LoVo (cell line): ENCODE data around the gene LPIN3.
"Not testable (repeated sequence)": the region's sequence is repeated elsewhere in the genome, so short reads cannot be mapped to it uniquely, and the experiment has no call there.

ENCODE experiments used
- DNase-seq: peaks from one replicate; pipeline ENCODE4 v3.0.0-alpha.2; 2016; ENCODE audit warnings: low spot score

The LPIN3 gene

GRCh38 chr20:41340327-41341055, at the start of gene LPIN3:
Gene LPIN3 (plus strand): TSS chr20:41340821. CDS start chr20:41345804, 4,983 bp downstream.
- peak; percentile 96 for DNase-seq

GRCh38 chr20:41293269-41294037, 47.2 kb upstream of the LPIN3 start:
- no peak for DNase-seq

GRCh38 chr20:41299899-41300298, 40.7 kb upstream of the LPIN3 start:
- no peak for DNase-seq

- DNase-seq: no peak
These were observed 40.2 kb upstream of the LPIN3 start for GRCh38 chr20:41300383-41300782.

GRCh38 chr20:41300886-41301285, 39.7 kb upstream of the LPIN3 start:
- no peak for DNase-seq

GRCh38 chr20:41304002-41304401, 36.6 kb upstream of the LPIN3 start:
- DNase-seq: no peak

- DNase-seq: no peak
These were observed 36.1 kb upstream of the LPIN3 start for GRCh38 chr20:41304424-41305079.

- DNase-seq: no peak
These were observed 34.4 kb upstream of the LPIN3 start for GRCh38 chr20:41306061-41306727.

GRCh38 chr20:41307021-41307420, 33.6 kb upstream of the LPIN3 start:
- DNase-seq: no peak

GRCh38 chr20:41308290-41308711, 32.3 kb upstream of the LPIN3 start:
- no peak for DNase-seq

GRCh38 chr20:41308726-41309413, 31.8 kb upstream of the LPIN3 start:
- DNase-seq: no peak

GRCh38 chr20:41309817-41310216, 30.8 kb upstream of the LPIN3 start:
- no peak for DNase-seq

- not testable (repeated sequence) for DNase-seq
These were observed 28.6 kb upstream of the LPIN3 start for GRCh38 chr20:41312009-41312408.

GRCh38 chr20:41314386-41314785, 26.2 kb upstream of the LPIN3 start:
- no peak for DNase-seq

GRCh38 chr20:41316051-41316450, 24.6 kb upstream of the LPIN3 start:
- DNase-seq: no peak

- DNase-seq: peak; percentile 53
These were observed 23.7 kb upstream of the LPIN3 start for GRCh38 chr20:41316602-41317545.

- peak; percentile 96 for DNase-seq
These were observed 22.9 kb upstream of the LPIN3 start, which contains the start of gene ZHX3 for GRCh38 chr20:41317546-41318270. Gene ZHX3 (minus strand): TSS chr20:41317731. CDS start chr20:41204916, 112,815 bp downstream.

GRCh38 chr20:41318271-41318649, 22.4 kb upstream of the LPIN3 start:
- no peak for DNase-seq

GRCh38 chr20:41320441-41320840, 20.2 kb upstream of the LPIN3 start:
- DNase-seq: no peak

GRCh38 chr20:41320976-41321375, 19.6 kb upstream of the LPIN3 start:
- no peak for DNase-seq
